Esophagus muscularis mucosa (tissue), 4 donors: Measurements from ENCODE around the gene CNN2.

Source experiments
- EP300 ChIP-seq: sonication (generic); formaldehyde crosslinking; IDR thresholded peaks from one replicate; pipeline ENCODE4 v1.6.1; 2017; ENCODE audit warnings: antibody characterized with exemption
- POLR2A ChIP-seq: fragments of 450-650 bp; IDR thresholded peaks from one replicate; pipeline ENCODE4 v1.6.1; 2017; ENCODE audit warnings: antibody characterized with exemption, moderate library complexity, mild to moderate bottlenecking, low read depth
- POLR2AphosphoS5 ChIP-seq, 2 donors: sonication (generic); formaldehyde crosslinking; IDR thresholded peaks; one replicate each; pipeline ENCODE4 v1.6.1; 2017; ENCODE audit warnings: antibody characterized with exemption in 2 of 2
- TF ChIP-seq, protein P1 (sequence below), 3 experiments: fragments of 200-600 bp in 2 of 3; fragments of 450-650 bp in 1 of 3; sonication (generic) in 2 of 3; IDR thresholded peaks; one replicate each; pipeline ENCODE4 v1.5.1; 2017 to 2019; ENCODE audit warnings: antibody characterized with exemption in 3 of 3, mild to moderate bottlenecking in 2 of 3, moderate library complexity in 1 of 3

DNA sequence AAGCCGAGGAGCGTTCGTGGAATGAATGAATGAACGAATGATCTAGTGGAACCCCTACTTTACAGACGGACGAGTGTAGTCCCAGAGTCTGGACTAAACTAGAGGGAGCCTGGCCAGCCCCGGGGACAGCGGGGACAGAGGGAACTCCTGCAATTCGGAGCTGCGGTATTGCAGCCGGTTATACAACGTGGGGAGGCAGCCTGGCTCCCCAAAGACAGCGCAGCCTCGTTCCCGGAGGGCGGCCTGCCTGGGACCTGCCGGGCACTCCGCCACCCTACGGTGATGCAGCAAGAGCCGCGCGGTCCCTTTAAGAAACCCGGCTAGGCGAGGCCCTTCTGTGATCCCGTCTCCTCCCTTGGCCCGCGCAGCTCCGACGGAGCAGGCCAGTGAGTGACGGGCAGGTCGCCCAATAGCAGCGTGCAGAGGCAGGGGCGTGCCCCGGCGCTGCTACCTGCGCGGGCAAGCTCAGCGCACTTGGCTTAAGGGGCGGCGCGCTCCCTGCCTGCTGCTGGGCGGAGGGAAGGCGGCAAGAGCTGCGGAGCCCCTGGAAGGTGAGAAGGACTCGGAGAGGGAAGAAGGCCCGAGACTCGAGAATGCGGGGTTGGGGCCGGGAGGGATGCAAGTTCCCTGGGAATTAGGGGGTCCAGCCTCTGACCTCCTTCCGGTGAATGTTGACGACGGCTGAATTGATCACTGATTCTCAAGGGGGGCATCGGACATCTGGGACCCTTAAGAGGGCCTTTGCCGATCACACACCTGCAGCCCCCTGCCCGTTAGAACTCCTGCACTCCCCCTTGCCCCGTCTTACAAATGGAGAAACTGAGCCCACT is 13.5 kb downstream of the CNN2 start, which contains the start of gene ABCA7:
- TF ChIP-seq, protein P1, sequence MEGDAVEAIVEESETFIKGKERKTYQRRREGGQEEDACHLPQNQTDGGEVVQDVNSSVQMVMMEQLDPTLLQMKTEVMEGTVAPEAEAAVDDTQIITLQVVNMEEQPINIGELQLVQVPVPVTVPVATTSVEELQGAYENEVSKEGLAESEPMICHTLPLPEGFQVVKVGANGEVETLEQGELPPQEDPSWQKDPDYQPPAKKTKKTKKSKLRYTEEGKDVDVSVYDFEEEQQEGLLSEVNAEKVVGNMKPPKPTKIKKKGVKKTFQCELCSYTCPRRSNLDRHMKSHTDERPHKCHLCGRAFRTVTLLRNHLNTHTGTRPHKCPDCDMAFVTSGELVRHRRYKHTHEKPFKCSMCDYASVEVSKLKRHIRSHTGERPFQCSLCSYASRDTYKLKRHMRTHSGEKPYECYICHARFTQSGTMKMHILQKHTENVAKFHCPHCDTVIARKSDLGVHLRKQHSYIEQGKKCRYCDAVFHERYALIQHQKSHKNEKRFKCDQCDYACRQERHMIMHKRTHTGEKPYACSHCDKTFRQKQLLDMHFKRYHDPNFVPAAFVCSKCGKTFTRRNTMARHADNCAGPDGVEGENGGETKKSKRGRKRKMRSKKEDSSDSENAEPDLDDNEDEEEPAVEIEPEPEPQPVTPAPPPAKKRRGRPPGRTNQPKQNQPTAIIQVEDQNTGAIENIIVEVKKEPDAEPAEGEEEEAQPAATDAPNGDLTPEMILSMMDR (IDR thresholded peaks at IDR 0.05) = peak in 1 of 3 experiments; percentile 31
- TF ChIP-seq POLR2A (no peak), EP300 (no peak), POLR2AphosphoS5 (IDR thresholded peaks at IDR 0.05) (peak; percentile 92 to 96)
